GM12891 (cell line): ENCODE results near the gene EFNA3.

Source experiments
- POLR2A ChIP-seq: IDR thresholded peaks from 2 replicates; pipeline ENCODE4 v1.6.1; 2011; ENCODE audit warnings: low read depth, low read length, control low read depth
- POLR2AphosphoS5 ChIP-seq: IDR thresholded peaks from 2 replicates; pipeline ENCODE4 v1.6.1; 2011; ENCODE audit warnings: low read depth, low read length, control low read depth
- POU2F2 ChIP-seq: IDR thresholded peaks from 2 replicates; pipeline ENCODE4 v1.6.1; 2011; ENCODE audit warnings: low read depth, mild to moderate bottlenecking, control low read depth, low read length, moderate library complexity
- SPI1 ChIP-seq: IDR thresholded peaks from 2 replicates; pipeline ENCODE4 v1.6.1; 2011; ENCODE audit warnings: low read depth, low read length, control low read depth
- TAF1 ChIP-seq: IDR thresholded peaks from 2 replicates; pipeline ENCODE4 v1.6.1; 2011; ENCODE audit warnings: low read depth, low read length, control low read depth

DNA sequence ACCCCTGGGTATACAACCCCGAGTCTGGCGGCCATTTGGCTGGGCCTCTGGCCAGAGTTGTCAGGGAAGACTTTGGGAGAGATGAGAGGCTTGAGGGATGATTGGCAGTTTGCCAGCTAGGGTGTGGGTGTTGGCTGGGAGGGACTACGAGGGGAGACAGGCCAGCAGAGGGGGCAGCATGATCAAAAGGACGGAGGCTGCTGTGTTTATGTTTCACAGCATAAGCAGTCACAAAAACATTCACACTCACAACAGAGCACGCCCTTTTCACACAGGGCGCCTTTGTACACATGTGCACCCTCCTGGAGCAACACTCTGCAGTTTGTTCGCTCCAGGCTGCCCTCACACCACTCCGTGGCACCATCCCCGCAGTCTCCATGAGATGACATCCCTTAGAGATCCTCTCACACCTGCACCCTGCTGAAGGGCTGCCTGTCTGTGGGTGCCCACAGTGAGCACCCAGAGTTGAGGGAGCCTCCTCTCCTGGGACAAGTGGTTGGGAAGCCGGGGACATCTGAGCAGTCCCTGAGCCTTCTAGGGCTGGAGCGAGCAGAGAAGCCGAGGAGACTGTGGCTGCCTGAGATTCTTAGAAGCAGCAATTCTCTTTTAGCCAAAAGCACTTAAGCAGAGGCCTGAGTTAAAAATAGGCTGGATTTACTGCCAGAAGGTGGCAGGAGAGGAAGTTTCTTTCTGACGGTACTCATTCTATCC lies 15.4 kb downstream of the EFNA3 start:
- no peak for TF ChIP-seq POLR2A
- TF ChIP-seq POLR2AphosphoS5: no peak
- no peak for TF ChIP-seq TAF1
- TF ChIP-seq POU2F2: no peak
- TF ChIP-seq SPI1: no peak
